Stimulated activated CD4-positive, alpha-beta T cell treated with anti-CD3 and anti-CD28 coated beads, Interleukin-4, amount 100 ng/mL, for 4 hours (primary cell): Measurements from ENCODE around the gene SGCG.

ENCODE experiments used
- DNase-seq, 2 experiments: peaks; one replicate each; pipeline ENCODE4 v3.0.0-alpha.2; 2020

SGCG gene

DNA sequence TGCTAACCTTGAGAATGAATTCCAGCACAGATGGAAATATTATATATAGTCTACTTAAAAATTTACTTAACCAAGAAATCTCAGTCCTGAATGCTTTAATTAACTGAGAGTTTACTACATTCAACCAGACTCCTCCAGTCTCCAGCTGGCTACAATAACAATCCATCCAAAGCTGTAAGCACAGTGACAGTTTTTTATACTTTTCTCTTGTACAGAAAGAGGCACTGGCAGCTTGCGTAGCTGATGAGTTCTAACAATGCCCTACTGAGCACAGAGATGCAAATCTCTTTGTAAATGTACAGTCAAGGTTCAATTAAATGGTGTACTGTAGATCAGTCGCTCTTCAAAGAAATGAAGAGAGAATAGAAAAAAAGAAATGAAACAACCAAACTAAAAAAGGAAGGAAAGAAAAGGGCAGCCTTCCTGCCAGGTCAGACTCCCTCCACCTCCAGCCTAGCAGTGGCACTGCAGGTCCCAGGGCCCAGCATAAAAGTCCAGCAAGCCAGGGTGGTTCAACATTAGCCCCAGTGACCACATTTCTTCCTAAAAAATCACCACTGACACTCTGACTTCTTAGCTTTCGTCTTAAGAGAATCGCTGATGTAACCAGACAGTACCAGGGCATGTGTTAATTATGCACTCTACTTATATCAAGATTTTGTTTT lies 164.3 kb downstream of the SGCG start:
- DNase-seq, result no peak

GRCh38 chr13:23347601-23348000 lies 166.8 kb downstream of the SGCG start:
- DNase-seq, result no peak

- DNase-seq, result no peak
Observed at GRCh38 chr13:23348262-23349127, 167.7 kb downstream of the SGCG start.

- no peak for DNase-seq
Observed at GRCh38 chr13:23349161-23349897, 168.6 kb downstream of the SGCG start.

DNA sequence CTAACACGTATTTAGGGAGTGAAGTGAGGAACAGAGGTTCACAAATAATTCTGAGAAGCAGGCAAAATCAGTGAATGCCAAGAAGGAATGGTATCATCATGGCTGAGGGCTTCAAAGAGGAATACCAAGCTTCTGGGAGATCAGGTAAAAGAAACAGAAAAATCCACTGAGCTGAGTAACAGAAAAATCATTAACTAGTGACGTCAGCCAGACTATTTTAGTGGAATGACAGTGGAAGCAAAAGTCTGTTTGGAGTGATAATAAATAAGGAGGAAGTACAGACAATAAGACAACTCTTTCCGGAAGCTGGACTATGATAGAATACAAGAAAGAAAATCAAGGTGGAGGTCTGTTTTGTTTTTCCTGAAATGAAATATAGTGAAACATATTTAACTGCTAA lies 169.2 kb downstream of the SGCG start:
- DNase-seq, result no peak

DNA sequence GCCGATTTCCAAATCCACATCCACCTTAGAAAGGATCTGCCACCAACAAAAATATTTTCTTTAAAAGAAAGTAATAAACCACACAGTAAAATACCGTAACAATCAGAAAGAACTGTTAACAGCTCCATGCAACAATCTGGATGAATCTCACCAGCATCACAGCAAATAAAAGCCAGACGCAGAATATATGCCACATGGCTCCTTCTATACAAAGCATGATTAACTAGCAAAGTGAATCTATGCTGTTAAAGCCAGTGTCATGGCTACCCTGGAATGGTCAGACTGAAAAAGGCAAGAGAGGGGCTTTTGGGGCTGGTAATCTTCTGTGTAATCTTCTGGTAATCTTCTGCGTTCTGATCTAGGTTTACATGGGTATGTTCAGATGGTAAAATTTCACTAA lies 171.4 kb downstream of the SGCG start:
- DNase-seq, result no peak

GRCh38 chr13:23354520-23354919 lies 173.7 kb downstream of the SGCG start:
- DNase-seq, result no peak

- DNase-seq, result no peak
Observed at GRCh38 chr13:23356368-23356767, 175.6 kb downstream of the SGCG start.

- DNase-seq, result no peak
Observed at GRCh38 chr13:23357349-23357748, 176.6 kb downstream of the SGCG start.

DNA sequence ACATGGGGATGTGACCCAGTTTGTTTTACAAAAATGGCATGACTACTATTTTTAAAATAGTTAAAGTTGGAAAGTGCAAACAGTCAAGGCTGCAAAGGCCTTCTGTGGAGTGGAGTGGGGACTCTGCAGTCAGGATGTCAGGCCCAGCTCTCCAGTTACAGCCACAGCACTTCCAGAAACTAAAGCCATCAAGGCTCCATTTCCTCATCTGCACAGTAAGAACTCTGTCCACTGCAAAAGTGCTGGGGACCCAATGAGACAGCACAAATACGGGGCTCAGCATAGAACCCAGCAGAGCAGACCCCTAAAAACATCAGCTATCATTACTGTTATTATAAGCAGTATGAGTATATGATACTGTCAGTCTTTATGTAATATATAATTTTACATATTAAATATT lies 179.1 kb downstream of the SGCG start:
- no peak for DNase-seq

DNA sequence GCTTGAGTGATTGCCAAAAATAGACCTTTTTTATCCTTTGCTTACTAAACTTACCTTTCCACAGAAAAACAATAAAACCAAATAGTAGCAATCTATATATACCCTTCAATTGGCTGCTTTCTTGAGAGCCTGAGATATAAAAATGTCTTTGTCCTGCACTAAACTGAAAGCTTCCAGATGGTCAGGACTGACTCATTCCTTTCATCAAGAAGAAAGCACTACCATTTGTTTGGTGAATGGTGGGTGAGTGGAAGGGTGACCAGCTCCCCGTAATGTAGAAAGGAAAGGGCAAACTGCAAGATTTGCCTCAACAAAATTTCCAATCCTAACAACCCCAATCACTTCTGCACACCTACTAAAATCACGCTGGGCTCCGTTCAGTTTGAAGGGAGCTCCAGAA lies 184.9 kb downstream of the SGCG start:
- no peak for DNase-seq

DNA sequence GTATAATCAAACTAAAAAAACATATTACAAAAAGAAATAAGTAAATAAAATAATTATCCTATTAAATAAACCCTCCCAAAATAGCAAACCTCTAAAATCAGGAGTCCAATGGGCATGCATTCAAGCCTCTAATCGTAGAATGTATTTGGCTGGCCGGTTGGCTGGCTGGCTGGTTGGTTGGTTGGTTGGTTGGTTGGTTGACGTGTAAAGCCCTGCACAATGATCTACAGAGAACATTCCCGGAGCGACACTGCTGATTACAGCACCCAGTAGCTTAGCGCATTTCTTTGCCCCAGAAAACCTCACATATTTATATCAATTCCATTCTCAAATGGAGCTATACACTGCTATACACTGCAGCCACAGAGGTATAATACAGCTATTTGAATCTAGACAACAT lies 187.1 kb downstream of the SGCG start:
- DNase-seq, result no peak

DNA sequence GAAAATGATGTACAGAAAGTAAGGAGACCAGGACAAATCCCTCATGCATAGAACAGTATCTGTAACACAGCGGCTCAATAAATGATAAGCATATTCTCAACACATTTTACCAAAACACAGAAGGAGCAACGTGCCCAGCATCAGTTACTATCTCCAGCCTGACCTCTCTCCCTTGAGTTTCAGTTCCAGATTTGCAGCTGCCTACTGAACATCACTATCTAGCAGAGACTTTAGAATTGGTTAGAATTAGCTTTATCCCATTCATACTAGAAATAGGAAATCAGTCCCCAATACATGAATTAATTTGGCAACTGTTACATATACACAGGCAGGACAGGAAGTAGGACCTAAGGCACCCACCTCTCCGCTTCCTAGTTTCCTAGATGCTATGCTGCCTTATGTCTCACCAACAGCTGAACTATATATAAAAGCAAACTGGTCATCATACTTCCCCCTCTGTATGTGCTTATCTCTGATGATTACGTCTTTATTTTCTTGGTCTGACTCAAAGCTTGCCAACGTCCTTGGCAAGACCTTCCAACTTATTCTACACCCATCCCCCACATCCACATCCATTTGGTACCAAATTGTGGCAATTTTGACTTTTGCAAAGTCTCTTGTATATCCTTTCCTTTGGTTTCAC lies 191.6 kb downstream of the SGCG start:
- DNase-seq, result no peak
